C4-2B (cell line): ENCODE measurements around the gene AGAP1.

ENCODE experiments used
- ZFX ChIP-seq: fragments of 450-650 bp; IDR thresholded peaks from 2 replicates; pipeline ENCODE4 v1.6.1; 2017
- TF ChIP-seq, protein P1 (sequence below): fragments of 450-650 bp; conservative IDR thresholded peaks from 2 replicates; pipeline ENCODE4 v1.5.1; 2017; ENCODE audit warnings: mild to moderate bottlenecking

DNA sequence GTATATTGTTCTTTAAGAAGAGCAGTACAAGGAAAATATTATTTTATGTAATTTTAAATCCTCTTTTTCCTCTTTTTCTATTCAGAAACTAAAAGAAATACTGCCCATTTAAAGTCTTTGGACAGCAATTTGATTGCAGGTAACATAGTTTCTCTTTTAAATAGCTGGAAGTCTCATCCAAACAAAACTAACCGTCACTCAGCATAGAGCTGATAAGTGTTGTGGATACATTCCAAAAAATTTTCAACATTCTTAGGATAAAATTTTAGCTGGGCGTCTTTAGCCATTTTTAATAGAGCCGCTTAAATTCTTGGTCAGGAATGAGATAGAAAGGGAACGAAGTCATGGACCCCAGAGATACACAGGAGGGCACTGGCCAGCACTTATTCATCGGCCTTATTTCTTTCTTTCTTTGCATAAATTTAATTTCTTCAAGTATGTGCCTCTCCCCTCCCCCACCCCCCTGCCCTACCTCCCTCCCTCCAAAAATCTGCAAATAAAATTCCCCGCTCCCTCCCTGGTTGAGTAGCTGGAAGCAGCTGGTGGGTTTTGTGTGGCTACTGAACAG lies 592.6 kb downstream of the AGAP1 start:
- TF ChIP-seq, protein P1, sequence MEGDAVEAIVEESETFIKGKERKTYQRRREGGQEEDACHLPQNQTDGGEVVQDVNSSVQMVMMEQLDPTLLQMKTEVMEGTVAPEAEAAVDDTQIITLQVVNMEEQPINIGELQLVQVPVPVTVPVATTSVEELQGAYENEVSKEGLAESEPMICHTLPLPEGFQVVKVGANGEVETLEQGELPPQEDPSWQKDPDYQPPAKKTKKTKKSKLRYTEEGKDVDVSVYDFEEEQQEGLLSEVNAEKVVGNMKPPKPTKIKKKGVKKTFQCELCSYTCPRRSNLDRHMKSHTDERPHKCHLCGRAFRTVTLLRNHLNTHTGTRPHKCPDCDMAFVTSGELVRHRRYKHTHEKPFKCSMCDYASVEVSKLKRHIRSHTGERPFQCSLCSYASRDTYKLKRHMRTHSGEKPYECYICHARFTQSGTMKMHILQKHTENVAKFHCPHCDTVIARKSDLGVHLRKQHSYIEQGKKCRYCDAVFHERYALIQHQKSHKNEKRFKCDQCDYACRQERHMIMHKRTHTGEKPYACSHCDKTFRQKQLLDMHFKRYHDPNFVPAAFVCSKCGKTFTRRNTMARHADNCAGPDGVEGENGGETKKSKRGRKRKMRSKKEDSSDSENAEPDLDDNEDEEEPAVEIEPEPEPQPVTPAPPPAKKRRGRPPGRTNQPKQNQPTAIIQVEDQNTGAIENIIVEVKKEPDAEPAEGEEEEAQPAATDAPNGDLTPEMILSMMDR = no peak
- TF ChIP-seq ZFX = no peak
